8988T (cell line): ENCODE measurements around the gene AFTPH.

Source experiments
- DNase-seq: peaks from one replicate; pipeline ENCODE4 v3.0.0; 2011

AFTPH gene

GRCh38 chr2:64617631-64618151, 93.6 kb downstream of the AFTPH start:
- no peak for DNase-seq

GRCh38 chr2:64620661-64621060, 96.5 kb downstream of the AFTPH start:
- no peak for DNase-seq

- DNase-seq, result no peak
Measured at GRCh38 chr2:64622443-64623241, 98.5 kb downstream of the AFTPH start.

- DNase-seq, result no peak
Measured at GRCh38 chr2:64623242-64623850, 99.2 kb downstream of the AFTPH start.

GRCh38 chr2:64624108-64624610, 100.0 kb downstream of the AFTPH start:
- no peak for DNase-seq

- DNase-seq, result no peak
Measured at GRCh38 chr2:64624862-64625261, 100.7 kb downstream of the AFTPH start.

GRCh38 chr2:64625299-64626145, 101.4 kb downstream of the AFTPH start:
- DNase-seq, result no peak

GRCh38 chr2:64626146-64626809, 102.2 kb downstream of the AFTPH start:
- no peak for DNase-seq

- DNase-seq, result no peak
Measured at GRCh38 chr2:64626963-64627760, 103.0 kb downstream of the AFTPH start.

GRCh38 chr2:64627860-64628841, 104.0 kb downstream of the AFTPH start:
- DNase-seq, result no peak

- DNase-seq, result no peak
Measured at GRCh38 chr2:64629329-64629781, 105.2 kb downstream of the AFTPH start.

GRCh38 chr2:64629875-64630274, 105.7 kb downstream of the AFTPH start:
- DNase-seq, result no peak

GRCh38 chr2:64630752-64631151, 106.6 kb downstream of the AFTPH start:
- no peak for DNase-seq

GRCh38 chr2:64631771-64632170, 107.6 kb downstream of the AFTPH start:
- DNase-seq, result no peak

- DNase-seq, result no peak
Measured at GRCh38 chr2:64632835-64633819, 109.0 kb downstream of the AFTPH start.

- DNase-seq, result no peak
Measured at GRCh38 chr2:64634345-64635267, 110.5 kb downstream of the AFTPH start.

GRCh38 chr2:64635976-64636911, 112.1 kb downstream of the AFTPH start:
- DNase-seq, result no peak
